Measurements from ENCODE around the gene OR8K5.

GRCh38 chr11:56122073-56122472 is 38.0 kb downstream of the OR8K5 start, which contains the start of gene OR8H3:
- TF ChIP-seq CTCF (IDR thresholded peaks at IDR 0.05; ENCODE audit: low read depth, low read length) = no peak
- no peak for TF ChIP-seq EZH2phosphoT487 (IDR thresholded peaks at IDR 0.05; ENCODE audit: low read depth)
